Measurements from ENCODE around the gene LRRC28. TPM values are rescaled to one million over a fixed set of nuclear protein-coding genes. Genes with fewer than 3 reads are reported as not detected.

The LRRC28 gene
- total and polyA plus RNA-seq, 2 of the 4 experiments (the other 2 are of a cell fraction), result 12.7 to 21.1 TPM

- Histone ChIP-seq H2BK20ac (ENCODE audit: low read depth, low read length) (no peak overlapping the region), H3K27me3 (ENCODE audit: control insufficient read depth, insufficient read depth, low read length) (no peaks in the 10 kb centered on the region), H2AK5ac (ENCODE audit: low read depth, low read length) (no peak overlapping the region), H2BK120ac (ENCODE audit: low read depth, low read length) (no peak overlapping the region), H4K20me1 (ENCODE audit: insufficient read depth, low read length) (no peaks in the 10 kb centered on the region), H3K9ac (ENCODE audit: low read depth, low read length) (no peak overlapping the region), H3K9me3 (ENCODE audit: control insufficient read depth, insufficient read depth, low read length) (no peaks in the 10 kb centered on the region), H3K4me2 (ENCODE audit: low read depth, low read length) (no peak overlapping the region), H4K5ac (ENCODE audit: low read depth, low read length) (no peak overlapping the region), H3K23ac (ENCODE audit: low read depth, low read length) (no peak overlapping the region), H4K8ac (ENCODE audit: low read depth in 2 of 2, low read length in 2 of 2) (peak overlapping the region in 1 of 2 experiments; percentile 40; a peak in 1 of 4 replicates), H3K18ac (ENCODE audit: low read depth, low read length) (no peak overlapping the region), H3K9me1 (ENCODE audit: insufficient read depth, low read length) (no peaks in the 10 kb centered on the region), H3K4ac (ENCODE audit: low read depth, low read length) (no peak overlapping the region), H3K4me3 (ENCODE audit: insufficient read depth, low read depth, low read length) (no peak overlapping the region), H2BK5ac (ENCODE audit: low read depth, low read length, poor library complexity, severe bottlenecking) (no peak overlapping the region), H2AK9ac (replicated peaks; ENCODE audit: low read depth, low read length, poor library complexity) (no peak overlapping the region), H3K27ac (ENCODE audit: insufficient read depth, low read length) (no peak overlapping the region), H3K36me3 (ENCODE audit: control insufficient read depth, insufficient read depth, low read length) (no peaks in the 10 kb centered on the region), H2BK15ac (ENCODE audit: low read depth, low read length) (no peak overlapping the region), H2AFZ (replicated peaks; ENCODE audit: low read length, poor library complexity) (no peak overlapping the region), H3K79me1 (ENCODE audit: low read depth in 1 of 2, low read length in 2 of 2) (peaks cover 0 to 21% of the 10 kb centered on the region in 2 experiments; a peak in 2 of 4 replicates), H3K14ac (replicated peaks; ENCODE audit: low read depth, low read length) (no peak overlapping the region; the same call in 1 of the 2 replicates), H3K4me1 (ENCODE audit: control insufficient read depth, insufficient read depth, low read length) (peaks cover 3% of the 10 kb centered on the region; the same call in 1 of the 2 replicates), H3K56ac (ENCODE audit: extremely low read depth, insufficient read depth, low read length) (no peak overlapping the region), H4K91ac (ENCODE audit: insufficient read depth, low read depth, low read length) (no peak overlapping the region)
- DNase-seq, result peak; percentile 61
- intact Hi-C loops (cut with micrococcal nuclease) (no loop called here), in situ Hi-C loops (cut with MboI; ENCODE audit: low sequenced_read_pairs) (loop anchor here (25.0 kb wide), 2 partner anchors 859 to 1334 kb away; no protein-coding TSS in a partner anchor), dilution Hi-C loops (cut with HindIII; ENCODE audit: low sequenced_read_pairs, unreplicated experiment) (no loop called here)
- 100% methylated on average over 1 of the region's 6 CpGs; no CpG with 5 or more reads in 1 of the 2 experiments for WGBS, 2 experiments (ENCODE audit: extremely low coverage in 2 of 2, insufficient read length in 1 of 2)
- no TSS peak for BruUV-seq (replicated peaks)
- ChIA-PET CTCF (no interaction called here), POLR2A (ENCODE audit: unreplicated experiment) (no interaction called here)
- no peak for ATAC-seq (ENCODE audit: low read depth)
- no peak for TF ChIP-seq CTCF (conservative IDR thresholded peaks at IDR 0.05; ENCODE audit: low read depth, low read length)
- no peak for TF ChIP-seq FOS (IDR thresholded peaks at IDR 0.05; ENCODE audit: low read depth, low read length)
- no peak for TF ChIP-seq SMC3 (IDR thresholded peaks at IDR 0.05; ENCODE audit: low read depth, low read length)
- no peak for TF ChIP-seq RAD21 (IDR thresholded peaks at IDR 0.05; ENCODE audit: low read length)
- TF ChIP-seq NFE2L2 (IDR thresholded peaks at IDR 0.05; ENCODE audit: low read depth, low read length), result no peak
- no peak for TF ChIP-seq BHLHE40 (IDR thresholded peaks at IDR 0.05; ENCODE audit: low read depth, low read length)
- no peak for TF ChIP-seq MAZ (IDR thresholded peaks at IDR 0.05; ENCODE audit: borderline replicate concordance, low read depth, low read length)
- no peak for TF ChIP-seq CHD1 (IDR thresholded peaks at IDR 0.05; ENCODE audit: low read depth, low read length)
- TF ChIP-seq RFX5 (IDR thresholded peaks at IDR 0.05; ENCODE audit: low read depth, low read length), result no peak
- TF ChIP-seq CEBPB (IDR thresholded peaks at IDR 0.05; ENCODE audit: low read depth, low read length), result no peak
- TF ChIP-seq POLR2A (IDR thresholded peaks at IDR 0.05; ENCODE audit: low read depth, low read length), result no peak
- no peak for TF ChIP-seq MXI1 (IDR thresholded peaks at IDR 0.05; ENCODE audit: borderline replicate concordance, low read depth, low read length)
- TF ChIP-seq ELK1 (IDR thresholded peaks at IDR 0.05; ENCODE audit: borderline replicate concordance, low read depth, low read length), result no peak
- no peak for TF ChIP-seq MAFK (IDR thresholded peaks at IDR 0.05; ENCODE audit: low read depth, low read length)
- TF ChIP-seq RCOR1 (IDR thresholded peaks at IDR 0.05; ENCODE audit: insufficient replicate concordance, low read length), result no peak
These were observed 2.3 kb downstream of the LRRC28 start for GRCh38 chr15:99253381-99254090.
